ENCODE data around the gene NEAT1. TPM values are rescaled to one million over a fixed set of nuclear protein-coding genes. Genes with fewer than 3 reads are reported as not detected.

Gene NEAT1
- total RNA-seq, 1 donor from 2014 or later, result 27.0 TPM

GRCh38 chr11:65416341-65416824, 6.2 kb upstream of the NEAT1 start:
- H3K4me3 ChIP-seq (ENCODE audit: low read depth, low read length), result peak overlapping the region; percentile 52
- DNase-seq (ENCODE audit: low read depth), result no peak
- TF ChIP-seq CTCF (conservative IDR thresholded peaks at IDR 0.05; ENCODE audit: low read depth, low read length), result peak; percentile 92

DNA sequence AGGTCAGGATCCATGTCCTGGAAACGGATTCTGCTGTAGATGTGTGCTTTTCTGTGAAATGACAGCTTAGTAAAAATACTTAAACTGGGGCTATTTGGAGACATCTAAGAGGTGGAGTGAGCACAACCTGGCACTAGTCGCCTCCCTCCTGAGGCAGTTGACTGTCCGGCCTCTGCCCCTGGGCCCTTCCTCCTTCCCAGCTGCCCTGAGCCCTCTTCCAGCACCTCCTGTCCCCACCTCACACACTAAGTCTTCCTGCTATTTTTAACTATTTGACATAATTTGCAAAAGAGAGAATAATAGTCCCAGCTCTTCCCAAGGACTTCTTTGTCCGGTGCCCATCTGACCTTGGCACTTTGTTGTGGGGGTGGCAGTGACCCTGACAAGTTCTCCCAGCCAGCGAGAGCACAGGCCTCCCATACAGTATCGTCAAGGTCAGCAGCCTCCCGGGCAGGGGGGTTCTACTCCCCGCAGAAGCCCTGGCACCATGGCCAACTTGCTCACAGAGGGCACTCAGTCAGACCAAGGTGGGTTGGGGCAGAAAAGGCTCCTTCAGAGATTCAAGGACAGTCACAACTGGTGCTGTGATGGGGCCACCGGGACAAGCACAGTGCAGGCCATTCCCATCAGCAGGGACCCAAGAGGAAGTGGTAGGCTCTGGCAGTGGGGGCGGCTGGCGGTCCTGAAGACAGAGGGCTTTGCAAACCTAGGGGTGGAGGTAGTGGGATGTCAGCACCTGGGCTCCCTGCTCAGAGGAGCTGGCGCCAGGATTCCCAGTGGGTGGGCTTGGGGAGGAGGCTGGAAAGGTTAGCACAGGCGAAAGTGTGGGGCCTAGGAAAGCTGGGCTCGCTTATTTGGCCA, 5.5 kb upstream of the NEAT1 start:
- peak overlapping the region; percentile 52 for H3K4me3 ChIP-seq (ENCODE audit: low read depth, low read length)
- no peak for DNase-seq (ENCODE audit: low read depth)
- TF ChIP-seq CTCF (conservative IDR thresholded peaks at IDR 0.05; ENCODE audit: low read depth, low read length), result no peak

GRCh38 chr11:65417702-65418430, 4.7 kb upstream of the NEAT1 start:
- H3K4me3 ChIP-seq (ENCODE audit: low read depth, low read length), result peak overlapping the region; percentile 52
- TF ChIP-seq CTCF (conservative IDR thresholded peaks at IDR 0.05; ENCODE audit: low read depth, low read length), result no peak
- no peak for DNase-seq (ENCODE audit: low read depth)

- peak overlapping the region; percentile 52 for H3K4me3 ChIP-seq (ENCODE audit: low read depth, low read length)
Measured at GRCh38 chr11:65418431-65418680, 4.2 kb upstream of the NEAT1 start.

DNA sequence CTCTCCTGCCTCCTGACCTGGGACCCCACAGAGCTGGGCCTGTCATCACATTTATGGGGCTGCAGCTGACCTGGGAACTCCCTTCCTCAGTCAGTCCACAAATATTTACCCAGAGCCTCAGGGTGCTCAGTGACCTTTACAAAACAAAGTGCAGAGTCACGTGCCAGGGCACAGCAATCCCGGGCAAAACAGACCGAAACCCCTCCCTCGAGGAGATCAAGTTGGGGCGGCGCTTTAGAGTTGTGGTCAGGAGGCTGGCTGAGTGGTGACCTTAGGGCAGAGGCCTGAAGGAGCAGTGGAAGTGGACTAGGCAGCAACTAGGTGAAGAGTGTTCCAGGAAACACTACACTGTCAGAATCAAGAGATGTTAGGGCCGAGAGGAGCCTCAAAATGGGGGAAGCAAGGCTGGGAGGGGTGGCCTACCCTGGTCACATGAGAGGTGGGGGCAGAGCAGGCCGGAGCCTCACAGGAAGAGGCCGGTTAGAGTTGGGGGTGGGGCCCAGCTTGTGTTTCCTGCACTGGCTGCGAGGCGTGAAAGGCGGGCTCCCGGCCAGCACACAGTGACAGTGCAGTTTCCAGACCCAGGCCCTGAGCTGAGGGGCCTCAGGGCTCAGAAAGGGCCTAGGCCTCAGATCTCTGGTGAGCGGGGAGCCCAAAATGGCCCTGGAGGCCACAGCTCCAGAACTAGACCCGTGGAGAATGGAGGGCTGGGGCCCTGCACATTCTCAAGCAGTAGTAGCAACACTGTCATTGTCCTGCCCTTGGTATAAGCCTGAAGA, 3.7 kb upstream of the NEAT1 start:
- peak overlapping the region; percentile 52 for H3K4me3 ChIP-seq (ENCODE audit: low read depth, low read length)
- DNase-seq (ENCODE audit: low read depth), result peak; percentile 98
- no peak for TF ChIP-seq CTCF (conservative IDR thresholded peaks at IDR 0.05; ENCODE audit: low read depth, low read length)

More at GRCh38 chr11:65418431-65418680, 4.2 kb upstream of the NEAT1 start:
- no peak for DNase-seq (ENCODE audit: low read depth)
- TF ChIP-seq CTCF (conservative IDR thresholded peaks at IDR 0.05; ENCODE audit: low read depth, low read length), result no peak

DNA sequence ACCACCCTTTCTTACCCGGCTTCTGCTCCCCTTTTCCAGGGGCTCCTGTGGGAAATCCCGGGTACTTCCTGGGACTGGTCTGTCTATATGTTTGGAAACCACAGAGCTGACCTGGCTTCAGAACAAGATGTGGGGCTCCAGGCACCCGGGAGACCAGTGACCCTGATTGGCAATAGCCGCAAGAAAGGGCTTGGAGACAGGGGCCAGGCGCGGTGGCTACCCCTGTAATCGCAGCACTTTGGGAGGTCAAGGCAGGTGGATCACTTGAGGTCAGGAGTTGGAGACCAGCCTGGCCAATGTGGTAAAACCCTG, 3.2 kb upstream of the NEAT1 start:
- H3K4me3 ChIP-seq (ENCODE audit: low read depth, low read length), result peak overlapping the region; percentile 47
- no peak for TF ChIP-seq CTCF (conservative IDR thresholded peaks at IDR 0.05; ENCODE audit: low read depth, low read length)
- no peak for DNase-seq (ENCODE audit: low read depth)

Data from epithelial cell of proximal tubule (primary cell).